CD8-positive, alpha-beta memory T cell (primary cell): ENCODE measurements around the gene KCNH3. TPM values are rescaled to one million over a fixed set of nuclear protein-coding genes. Genes with fewer than 3 reads are reported as not detected.

Source experiments
- CTCF ChIA-PET: fragments of 350-600 bp; sonication (Branson Sonifier 250); formaldehyde crosslinking; loops from one replicate; lab custom pipeline; 2021; ENCODE audit warnings: antibody characterized with exemption; lab: Charles Lee
- POLR2A ChIA-PET: fragments of 350-600 bp; sonication (Branson Sonifier 250); formaldehyde crosslinking; loops from one replicate; lab custom pipeline; 2021; ENCODE audit warnings: antibody characterized with exemption; lab: Charles Lee
- DNase-seq, 5 donors: peaks; one replicate each; pipeline versions ENCODE4 v3.0.0 to v3.0.0-alpha.2; 2020 to 2022; ENCODE audit warnings: mixed read lengths in 1 of 5
- H3K27ac ChIP-seq: one replicate; pipeline ENCODE4 v1.7.0; 2013; ENCODE audit warnings: low read depth, mild to moderate bottlenecking, low read length, moderate library complexity
- H3K27me3 ChIP-seq: 2 replicates; pipeline ENCODE4 v1.7.0; 2013; ENCODE audit warnings: low read length, mild to moderate bottlenecking; ENCODE audit not compliant: insufficient read depth, poor library complexity, severe bottlenecking
- H3K36me3 ChIP-seq: 2 replicates; pipeline ENCODE4 v1.7.0; 2013; ENCODE audit warnings: mild to moderate bottlenecking, low read length, moderate library complexity; ENCODE audit not compliant: insufficient read depth
- H3K4me1 ChIP-seq: 2 replicates; pipeline ENCODE4 v1.7.0; 2013; ENCODE audit warnings: mild to moderate bottlenecking, low read length, moderate library complexity; ENCODE audit not compliant: insufficient read depth
- H3K4me3 ChIP-seq: 2 replicates; pipeline ENCODE4 v1.7.0; 2013; ENCODE audit warnings: mild to moderate bottlenecking, low read length
- H3K9me3 ChIP-seq: 2 replicates; pipeline ENCODE4 v1.7.0; 2013; ENCODE audit warnings: mild to moderate bottlenecking, low read length
- H3K27ac Mint-ChIP-seq, 8 donors: one replicate each; pipeline ENCODE4 v1.8.0; 2020 to 2021; ENCODE audit warnings: mixed read lengths in 8 of 8, mild to moderate bottlenecking in 6 of 8, inconsistent platforms in 3 of 8, moderate library complexity in 3 of 8
- H3K27me3 Mint-ChIP-seq, 2 donors: one replicate each; pipeline ENCODE4 v1.8.0; 2020 to 2021; ENCODE audit warnings: mixed read lengths in 2 of 2, mild to moderate bottlenecking in 1 of 2, moderate library complexity in 1 of 2
- H3K36me3 Mint-ChIP-seq, 3 donors: one replicate each; pipeline ENCODE4 v1.8.0; 2020 to 2021; ENCODE audit warnings: mixed read lengths in 3 of 3, inconsistent platforms in 1 of 3, mild to moderate bottlenecking in 1 of 3
- H3K4me1 Mint-ChIP-seq, 3 donors: one replicate each; pipeline ENCODE4 v1.8.0; 2020 to 2021; ENCODE audit warnings: mixed read lengths in 3 of 3, inconsistent platforms in 1 of 3, mild to moderate bottlenecking in 1 of 3
- H3K4me3 Mint-ChIP-seq, 7 donors: one replicate each; pipeline ENCODE4 v1.8.0; 2020 to 2021; ENCODE audit warnings: mixed read lengths in 7 of 7, mild to moderate bottlenecking in 6 of 7, moderate library complexity in 4 of 7, inconsistent platforms in 2 of 7
- H3K9me3 Mint-ChIP-seq, 5 donors: one replicate each; pipeline ENCODE4 v1.8.0; 2020 to 2022; ENCODE audit warnings: mixed read lengths in 5 of 5, mild to moderate bottlenecking in 3 of 5, moderate library complexity in 2 of 5, inconsistent platforms in 1 of 5
- polyA plus RNA-seq: library from polyadenylated mRNA; unstranded; fragments of 300-500 nt; fragmentation: Illumina TruSeq; gene quantifications from one replicate; pipeline ENCODE4 v1.2.3, GENCODE V29; 2021
- total RNA-seq, 2 experiments: library from RNA; stranded (reverse); gene quantifications; one replicate each; pipeline ENCODE4 v1.2.3, GENCODE V29; 2021

The KCNH3 gene
- total and polyA plus RNA-seq, 3 experiments from 2014 or later, result 1.4 to 3.1 (median 2.5) TPM

- H3K4me1 Mint-ChIP-seq, result peaks cover 52 to 64% (median 63%) of the 10 kb centered on the region in 3 donors
- no peaks in the 10 kb centered on the region for H3K9me3 ChIP-seq
- peak overlapping the region; percentile 93 to 100 (median 99) for H3K4me3 Mint-ChIP-seq
- H3K36me3 ChIP-seq, result peaks cover 24% of the 10 kb centered on the region
- H3K9me3 Mint-ChIP-seq, result no peaks in the 10 kb centered on the region
- H3K27ac Mint-ChIP-seq, result peak overlapping the region; percentile 96 to 100 (median 99)
- peaks cover 1 to 50% (median 7%) of the 10 kb centered on the region in 3 donors for H3K36me3 Mint-ChIP-seq
- H3K27ac ChIP-seq, result peak overlapping the region; percentile 99
- DNase-seq, result no peak
- H3K27me3 ChIP-seq, result no peaks in the 10 kb centered on the region
- H3K4me3 ChIP-seq, result peak overlapping the region; percentile 96
- CTCF ChIA-PET, result interaction anchor here (1.0 to 2.3 kb wide), 6 partner anchors 14 to 270 kb away, joined by 3 to 9 read pairs (median 5); partner anchors contain the start of genes DNAJC22 and TMBIM6
- no peaks in the 10 kb centered on the region for H3K27me3 Mint-ChIP-seq
- H3K4me1 ChIP-seq, result peaks cover 42% of the 10 kb centered on the region
- POLR2A ChIA-PET, result interaction anchor here (0.6 to 1.7 kb wide), 6 partner anchors 14 to 201 kb away, joined by 3 to 5 read pairs (median 4); partner anchors contain the start of genes KCNH3, PRPF40B and TMBIM6
Observed at GRCh38 chr12:49567302-49567610, 28.4 kb downstream of the KCNH3 start.

GRCh38 chr12:49567611-49568441, 29.0 kb downstream of the KCNH3 start, which contains the start of gene MCRS1:
Gene MCRS1 (minus strand): TSS chr12:49568142. CDS start chr12:49566731, 1,411 bp downstream.
- peaks cover 51 to 64% (median 63%) of the 10 kb centered on the region in 3 donors for H3K4me1 Mint-ChIP-seq
- CTCF ChIA-PET, result interaction anchor here (1.4 to 2.3 kb wide), 6 partner anchors 12 to 220 kb away, joined by 3 to 9 read pairs (median 5); partner anchors contain the start of genes DNAJC22 and TMBIM6
- Histone ChIP-seq H3K36me3 (peaks cover 18% of the 10 kb centered on the region), H3K4me3 (peak within 1 kb of the TSS; percentile 96), H3K27me3 (no peaks in the 10 kb centered on the region), H3K27ac (peak within 1 kb of the TSS; percentile 99), H3K9me3 (no peaks in the 10 kb centered on the region), H3K4me1 (peaks cover 42% of the 10 kb centered on the region)
- peak within 1 kb of the TSS; percentile 96 to 100 (median 99) for H3K27ac Mint-ChIP-seq
- peak within 1 kb of the TSS; percentile 93 to 100 (median 99) for H3K4me3 Mint-ChIP-seq
- no peaks in the 10 kb centered on the region for H3K9me3 Mint-ChIP-seq
- DNase-seq, result peak; percentile 84 to 94 (median 92)
- H3K27me3 Mint-ChIP-seq, result no peaks in the 10 kb centered on the region
- H3K36me3 Mint-ChIP-seq, result peaks cover 0 to 44% (median 2%) of the 10 kb centered on the region in 3 donors
- POLR2A ChIA-PET, result interaction anchor here (0.6 to 1.7 kb wide), 6 partner anchors 14 to 201 kb away, joined by 3 to 5 read pairs (median 4); partner anchors contain the start of genes KCNH3, PRPF40B and TMBIM6

GRCh38 chr12:49568442-49569162, 29.8 kb downstream of the KCNH3 start:
- Mint-ChIP-seq H3K36me3 (peaks cover 0 to 39% (median 2%) of the 10 kb centered on the region in 3 donors), H3K4me3 (peak overlapping the region; percentile 93 to 100 (median 99)), H3K4me1 (peaks cover 51 to 64% (median 62%) of the 10 kb centered on the region in 3 donors), H3K27ac (peak overlapping the region; percentile 96 to 100 (median 99)), H3K9me3 (no peaks in the 10 kb centered on the region), H3K27me3 (no peaks in the 10 kb centered on the region)
- ChIA-PET CTCF (interaction anchor here (0.6 to 2.3 kb wide), 4 partner anchors 13 to 210 kb away, joined by 3 to 7 read pairs (median 4); no protein-coding TSS in a partner anchor), POLR2A (no interaction called here)
- Histone ChIP-seq H3K4me3 (peak overlapping the region; percentile 96), H3K36me3 (peaks cover 10% of the 10 kb centered on the region), H3K9me3 (no peaks in the 10 kb centered on the region), H3K27me3 (no peaks in the 10 kb centered on the region), H3K4me1 (peaks cover 42% of the 10 kb centered on the region), H3K27ac (peak overlapping the region; percentile 99)
- DNase-seq, result no peak

GRCh38 chr12:49577589-49578315, 38.9 kb downstream of the KCNH3 start:
- no peak for DNase-seq

GRCh38 chr12:49578471-49579112, 39.8 kb downstream of the KCNH3 start:
- H3K4me3 Mint-ChIP-seq, result no peak overlapping the region
- POLR2A ChIA-PET, result interaction anchor here (0.6 kb wide), 1 partner anchor 41 kb away, joined by 7 read pairs; no protein-coding TSS in a partner anchor
- H3K27ac Mint-ChIP-seq, result no peak overlapping the region
- H3K9me3 Mint-ChIP-seq, result no peaks in the 10 kb centered on the region
- H3K4me1 Mint-ChIP-seq, result peaks cover 5 to 13% (median 11%) of the 10 kb centered on the region in 3 donors
- no peak overlapping the region for H3K4me3 ChIP-seq
- no peaks in the 10 kb centered on the region for H3K27me3 Mint-ChIP-seq
- no peak overlapping the region for H3K27ac ChIP-seq
- H3K36me3 ChIP-seq, result no peaks in the 10 kb centered on the region
- CTCF ChIA-PET, result interaction anchor here (1.0 kb wide), 1 partner anchor 26 kb away, joined by 3 read pairs; no protein-coding TSS in a partner anchor
- no peaks in the 10 kb centered on the region for H3K27me3 ChIP-seq
- peaks cover 0 to 41% (median 14%) of the 10 kb centered on the region in 3 donors for H3K36me3 Mint-ChIP-seq
- DNase-seq, result no peak
- H3K9me3 ChIP-seq, result no peaks in the 10 kb centered on the region
- H3K4me1 ChIP-seq, result peaks cover 8% of the 10 kb centered on the region

More at GRCh38 chr12:49577589-49578315, 38.9 kb downstream of the KCNH3 start:
- ChIA-PET POLR2A (no interaction called here), CTCF (no interaction called here)
- Histone ChIP-seq H3K9me3 (no peaks in the 10 kb centered on the region), H3K36me3 (no peaks in the 10 kb centered on the region), H3K4me3 (no peak overlapping the region), H3K27ac (no peak overlapping the region), H3K4me1 (peaks cover 8% of the 10 kb centered on the region), H3K27me3 (no peaks in the 10 kb centered on the region)
- H3K4me3 Mint-ChIP-seq, result peak overlapping the region in 1 of 7 donors; percentile 50
- H3K27ac Mint-ChIP-seq, result peak overlapping the region in 2 of 8 donors; percentile 21 to 27
- peaks cover 5 to 13% (median 11%) of the 10 kb centered on the region in 3 donors for H3K4me1 Mint-ChIP-seq
- H3K27me3 Mint-ChIP-seq, result no peaks in the 10 kb centered on the region
- H3K9me3 Mint-ChIP-seq, result no peaks in the 10 kb centered on the region
- peaks cover 0 to 37% (median 14%) of the 10 kb centered on the region in 3 donors for H3K36me3 Mint-ChIP-seq

GRCh38 chr12:49580572-49581535, 42.0 kb downstream of the KCNH3 start:
- ChIA-PET CTCF (interaction anchor here (0.8 to 2.2 kb wide), 14 partner anchors 10 to 230 kb away, joined by 3 to 10 read pairs (median 4); partner anchors contain the start of genes KCNH3 and SPATS2), POLR2A (no interaction called here)
- H3K27me3 Mint-ChIP-seq, result no peaks in the 10 kb centered on the region
- H3K36me3 ChIP-seq, result no peaks in the 10 kb centered on the region
- H3K4me1 Mint-ChIP-seq, result peaks cover 5 to 14% (median 11%) of the 10 kb centered on the region in 3 donors
- H3K9me3 Mint-ChIP-seq, result no peaks in the 10 kb centered on the region
- H3K36me3 Mint-ChIP-seq, result peaks cover 0 to 46% (median 12%) of the 10 kb centered on the region in 3 donors
- H3K9me3 ChIP-seq, result no peaks in the 10 kb centered on the region
- H3K4me1 ChIP-seq, result peaks cover 8% of the 10 kb centered on the region
- no peak overlapping the region for H3K27ac ChIP-seq
- H3K4me3 Mint-ChIP-seq, result peak overlapping the region in 1 of 7 donors; percentile 20
- peak overlapping the region in 1 of 8 donors; percentile 49 for H3K27ac Mint-ChIP-seq
- DNase-seq, result peak; percentile 30 to 70 (median 32)
- no peak overlapping the region for H3K4me3 ChIP-seq
- H3K27me3 ChIP-seq, result no peaks in the 10 kb centered on the region
